SK-N-SH (cell line): Measurements from ENCODE around the gene APOL2.

Source experiments
- ELF1 ChIP-seq: IDR thresholded peaks from 2 replicates; pipeline ENCODE4 v1.4.0; 2012
- GABPA ChIP-seq: IDR thresholded peaks from 2 replicates; pipeline ENCODE4 v1.4.0; 2012; ENCODE audit warnings: low read depth, mild to moderate bottlenecking
- GATA2 ChIP-seq: sonication (generic); formaldehyde crosslinking; IDR thresholded peaks from 2 replicates; pipeline ENCODE4 v1.5.0; 2020; ENCODE audit warnings: mild to moderate bottlenecking, missing genetic modification reagents
- POLR2AphosphoS5 ChIP-seq: IDR thresholded peaks from 2 replicates; pipeline ENCODE4 v1.6.1; 2012; ENCODE audit warnings: low read depth, low read length
- RAD21 ChIP-seq: IDR thresholded peaks from 2 replicates; pipeline ENCODE4 v1.6.1; 2012; ENCODE audit warnings: mild to moderate bottlenecking, low read length
- REST ChIP-seq: IDR thresholded peaks from 2 replicates; pipeline ENCODE4 v1.6.1; 2012; ENCODE audit warnings: mild to moderate bottlenecking, low read depth, low read length, moderate library complexity
- RFX5 ChIP-seq: IDR thresholded peaks from 2 replicates; pipeline ENCODE4 v1.6.1; 2012; ENCODE audit warnings: mild to moderate bottlenecking, improper control_type of control experiment, low read length
- SMC3 ChIP-seq: IDR thresholded peaks from 2 replicates; pipeline ENCODE4 v1.6.1; 2012; ENCODE audit warnings: low read depth, low read length, improper control_type of control experiment
- TCF12 ChIP-seq: IDR thresholded peaks from 2 replicates; pipeline ENCODE4 v1.4.0; 2012
- YY1 ChIP-seq: IDR thresholded peaks from 2 replicates; pipeline ENCODE4 v1.4.0; 2012; ENCODE audit warnings: low read depth, mild to moderate bottlenecking
- TF ChIP-seq, protein P1 (sequence below): fragments of 200-600 bp; sonication (generic); IDR thresholded peaks from 2 replicates; pipeline ENCODE4 v1.6.1; 2017; ENCODE audit warnings: antibody characterized with exemption, mild to moderate bottlenecking, moderate library complexity

DNA sequence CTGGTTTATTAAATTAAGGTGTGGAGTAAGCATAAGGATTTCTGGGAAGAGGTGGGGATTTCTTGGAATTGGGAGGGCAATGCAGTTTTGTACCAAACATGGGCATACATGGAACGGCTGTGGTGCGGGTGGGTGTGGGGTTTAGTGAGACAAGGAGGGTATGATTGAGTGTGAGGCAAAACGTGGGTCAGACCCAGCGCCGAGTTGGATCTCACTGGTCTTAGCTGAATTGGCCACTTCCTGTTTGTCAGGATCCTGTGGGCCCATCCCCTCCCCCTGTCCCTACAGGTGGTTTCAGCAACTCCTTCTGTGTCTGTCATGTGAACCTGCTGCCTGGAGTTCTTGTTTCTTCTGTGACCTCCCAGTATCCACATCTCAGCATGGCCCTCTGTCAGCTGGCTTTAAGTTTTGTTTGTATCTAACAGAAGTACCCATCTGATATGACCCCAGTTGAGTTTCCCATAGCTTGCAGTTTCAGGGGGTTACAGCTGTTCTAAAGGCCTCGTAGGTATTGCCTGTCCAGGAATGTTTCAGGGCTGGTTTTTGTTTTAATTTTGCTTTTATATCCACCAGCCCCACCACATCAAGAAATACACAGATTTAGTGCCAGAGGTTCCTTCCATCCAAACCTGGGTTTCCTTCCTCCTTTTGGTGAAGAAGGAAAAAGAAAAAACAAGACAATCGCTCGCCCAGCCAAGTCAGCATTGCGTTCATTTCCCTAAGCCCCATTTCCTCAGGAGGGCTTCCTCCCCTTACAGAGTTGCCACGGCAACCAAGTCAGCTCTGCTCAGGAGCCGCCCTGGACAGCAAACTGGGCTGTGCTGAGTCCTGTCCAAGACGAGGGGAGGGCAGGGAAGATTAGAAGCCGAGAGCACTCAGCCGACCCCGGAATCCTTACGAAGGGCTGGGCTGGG lies 19.6 kb upstream of the APOL2 start:
- TF ChIP-seq REST = no peak
- TF ChIP-seq, protein P1, sequence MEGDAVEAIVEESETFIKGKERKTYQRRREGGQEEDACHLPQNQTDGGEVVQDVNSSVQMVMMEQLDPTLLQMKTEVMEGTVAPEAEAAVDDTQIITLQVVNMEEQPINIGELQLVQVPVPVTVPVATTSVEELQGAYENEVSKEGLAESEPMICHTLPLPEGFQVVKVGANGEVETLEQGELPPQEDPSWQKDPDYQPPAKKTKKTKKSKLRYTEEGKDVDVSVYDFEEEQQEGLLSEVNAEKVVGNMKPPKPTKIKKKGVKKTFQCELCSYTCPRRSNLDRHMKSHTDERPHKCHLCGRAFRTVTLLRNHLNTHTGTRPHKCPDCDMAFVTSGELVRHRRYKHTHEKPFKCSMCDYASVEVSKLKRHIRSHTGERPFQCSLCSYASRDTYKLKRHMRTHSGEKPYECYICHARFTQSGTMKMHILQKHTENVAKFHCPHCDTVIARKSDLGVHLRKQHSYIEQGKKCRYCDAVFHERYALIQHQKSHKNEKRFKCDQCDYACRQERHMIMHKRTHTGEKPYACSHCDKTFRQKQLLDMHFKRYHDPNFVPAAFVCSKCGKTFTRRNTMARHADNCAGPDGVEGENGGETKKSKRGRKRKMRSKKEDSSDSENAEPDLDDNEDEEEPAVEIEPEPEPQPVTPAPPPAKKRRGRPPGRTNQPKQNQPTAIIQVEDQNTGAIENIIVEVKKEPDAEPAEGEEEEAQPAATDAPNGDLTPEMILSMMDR = no peak
- no peak for TF ChIP-seq POLR2AphosphoS5
- no peak for TF ChIP-seq YY1
- no peak for TF ChIP-seq RFX5
- no peak for TF ChIP-seq RAD21
- TF ChIP-seq GABPA = no peak
- TF ChIP-seq SMC3 = no peak
- no peak for TF ChIP-seq ELF1
- TF ChIP-seq GATA2 (CRISPR knock-in tag) = no peak
- TF ChIP-seq TCF12 = no peak
